Measurements from ENCODE around the gene PPIA. TPM values are rescaled to one million over a fixed set of nuclear protein-coding genes. Genes with fewer than 3 reads are reported as not detected.

PPIA gene
- total RNA-seq (2012; rRNA removed): 2,277 and 2,526 TPM in 2 replicates

GRCh38 chr7:44796504-44797328 lies at the start of gene PPIA:
PPIA (plus strand) TSS chr7:44796681; CDS start chr7:44796725, 44 bp downstream.
- H3K9ac ChIP-seq (ENCODE audit: low read depth, low read length): peak within 1 kb of the TSS; percentile 100
- no peaks in the 10 kb centered on the region for H3K27me3 ChIP-seq (ENCODE audit: control insufficient read depth, insufficient read depth, low read length)
- H3K4me2 ChIP-seq (ENCODE audit: low read length): peak within 1 kb of the TSS; percentile 99
- H3K9me3 ChIP-seq (replicated peaks; ENCODE audit: low read length): no peaks in the 10 kb centered on the region
- peak within 1 kb of the TSS; percentile 85 for H3K4me3 ChIP-seq (ENCODE audit: low read length)
- H3K4me1 ChIP-seq (ENCODE audit: control insufficient read depth, insufficient read depth, low read length): peaks cover 21% of the 10 kb centered on the region
- H3K36me3 ChIP-seq (ENCODE audit: insufficient read depth, low read length): peaks cover 32% of the 10 kb centered on the region

- peak within 1 kb of the TSS; percentile 93 for H3K4me2 ChIP-seq (ENCODE audit: low read length)
- H3K4me3 ChIP-seq (ENCODE audit: low read length): peak within 1 kb of the TSS; percentile 83
- H3K9me3 ChIP-seq (replicated peaks; ENCODE audit: low read length): no peaks in the 10 kb centered on the region
- peak within 1 kb of the TSS; percentile 90 for H3K9ac ChIP-seq (ENCODE audit: low read depth, low read length)
- peaks cover 6% of the 10 kb centered on the region for H3K36me3 ChIP-seq (ENCODE audit: insufficient read depth, low read length)
- H3K4me1 ChIP-seq (ENCODE audit: control insufficient read depth, insufficient read depth, low read length): peaks cover 17% of the 10 kb centered on the region
- no peaks in the 10 kb centered on the region for H3K27me3 ChIP-seq (ENCODE audit: control insufficient read depth, insufficient read depth, low read length)
These were observed 48.2 kb upstream of the PPIA start, which contains the start of gene ZMIZ2 for GRCh38 chr7:44748045-44748947. ZMIZ2 (plus strand) TSS chr7:44748847; CDS start chr7:44756250, 7,403 bp downstream.

GRCh38 chr7:44748948-44749731 lies 47.3 kb upstream of the PPIA start:
- Histone ChIP-seq H3K9me3 (replicated peaks; ENCODE audit: low read length) (no peaks in the 10 kb centered on the region), H3K4me3 (ENCODE audit: low read length) (peak overlapping the region; percentile 83), H3K27me3 (ENCODE audit: control insufficient read depth, insufficient read depth, low read length) (no peaks in the 10 kb centered on the region), H3K4me1 (ENCODE audit: control insufficient read depth, insufficient read depth, low read length) (peaks cover 17% of the 10 kb centered on the region), H3K4me2 (ENCODE audit: low read length) (peak overlapping the region; percentile 93), H3K9ac (ENCODE audit: low read depth, low read length) (peak overlapping the region; percentile 90), H3K36me3 (ENCODE audit: insufficient read depth, low read length) (peaks cover 6% of the 10 kb centered on the region)

- Histone ChIP-seq H3K4me1 (ENCODE audit: control insufficient read depth, insufficient read depth, low read length) (peaks cover 17% of the 10 kb centered on the region), H3K9ac (ENCODE audit: low read depth, low read length) (no peak overlapping the region), H3K4me2 (ENCODE audit: low read length) (peak overlapping the region; percentile 93), H3K27me3 (ENCODE audit: control insufficient read depth, insufficient read depth, low read length) (no peaks in the 10 kb centered on the region), H3K4me3 (ENCODE audit: low read length) (peak overlapping the region; percentile 83), H3K9me3 (replicated peaks; ENCODE audit: low read length) (no peaks in the 10 kb centered on the region), H3K36me3 (ENCODE audit: insufficient read depth, low read length) (peaks cover 6% of the 10 kb centered on the region)
These were observed 46.5 kb upstream of the PPIA start for GRCh38 chr7:44749992-44750391.

- Histone ChIP-seq H3K4me3 (ENCODE audit: low read length) (no peak overlapping the region), H3K27me3 (ENCODE audit: control insufficient read depth, insufficient read depth, low read length) (no peaks in the 10 kb centered on the region), H3K4me1 (ENCODE audit: control insufficient read depth, insufficient read depth, low read length) (peaks cover 18% of the 10 kb centered on the region), H3K36me3 (ENCODE audit: insufficient read depth, low read length) (peaks cover 6% of the 10 kb centered on the region), H3K9ac (ENCODE audit: low read depth, low read length) (no peak overlapping the region), H3K9me3 (replicated peaks; ENCODE audit: low read length) (no peaks in the 10 kb centered on the region), H3K4me2 (ENCODE audit: low read length) (peak overlapping the region; percentile 93)
These were observed 46.1 kb upstream of the PPIA start for GRCh38 chr7:44750424-44750823.

DNA sequence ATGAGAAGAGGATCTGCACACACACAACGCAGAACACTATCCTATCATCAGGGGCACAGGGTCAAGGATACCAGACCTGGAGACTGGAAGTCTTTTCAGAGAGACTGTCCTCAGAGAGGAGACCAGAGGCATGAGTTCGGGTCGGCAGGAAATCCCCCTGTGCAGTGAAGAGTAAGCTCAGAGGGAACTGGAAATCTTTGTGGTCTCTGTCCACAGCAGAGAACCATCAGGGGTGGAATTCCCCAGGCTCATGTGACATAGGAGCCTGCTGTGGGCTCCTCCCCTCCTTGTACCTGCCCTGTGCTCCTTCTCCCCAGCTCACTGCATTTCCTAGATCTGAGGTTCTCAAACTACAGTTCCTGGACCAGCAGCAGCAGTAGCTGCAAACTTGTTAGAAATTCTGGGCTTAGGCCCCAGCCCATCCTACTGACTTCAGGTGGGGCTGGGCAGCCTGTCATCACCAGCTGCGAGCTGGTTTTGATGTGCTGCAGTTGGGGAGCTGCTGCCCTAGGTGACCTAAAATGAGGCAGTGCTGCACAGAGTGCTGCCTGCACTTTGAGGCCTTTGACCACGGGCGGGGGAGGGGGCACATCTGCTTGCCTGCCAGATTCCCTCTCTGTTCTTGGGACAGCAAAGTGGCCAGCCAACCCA lies 45.4 kb upstream of the PPIA start:
- Histone ChIP-seq H3K4me2 (ENCODE audit: low read length) (no peak overlapping the region), H3K36me3 (ENCODE audit: insufficient read depth, low read length) (peaks cover 6% of the 10 kb centered on the region), H3K27me3 (ENCODE audit: control insufficient read depth, insufficient read depth, low read length) (no peaks in the 10 kb centered on the region), H3K9me3 (replicated peaks; ENCODE audit: low read length) (no peaks in the 10 kb centered on the region), H3K4me1 (ENCODE audit: control insufficient read depth, insufficient read depth, low read length) (peaks cover 24% of the 10 kb centered on the region), H3K4me3 (ENCODE audit: low read length) (no peak overlapping the region), H3K9ac (ENCODE audit: low read depth, low read length) (no peak overlapping the region)

DNA sequence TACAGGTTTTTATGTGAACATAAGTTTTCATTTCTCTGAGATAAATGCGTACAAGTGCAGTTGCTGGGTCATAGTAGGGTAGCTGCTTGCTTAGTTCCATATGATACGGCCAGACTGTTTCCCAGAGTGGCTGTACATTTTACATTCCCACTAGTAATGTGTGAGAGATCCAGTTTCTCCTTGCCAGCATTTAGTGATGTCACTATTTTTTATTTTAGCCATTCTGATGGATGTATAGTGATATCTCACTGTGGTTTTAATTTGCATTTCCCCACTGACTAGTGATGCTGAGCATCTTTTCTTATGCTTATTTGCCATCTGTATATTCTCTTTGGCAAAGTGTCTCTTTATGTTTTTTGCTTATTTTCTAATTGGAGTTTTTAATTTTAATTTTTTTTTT lies 43.7 kb upstream of the PPIA start:
- no peak overlapping the region for H3K4me3 ChIP-seq (ENCODE audit: low read length)
- peaks cover 24% of the 10 kb centered on the region for H3K4me1 ChIP-seq (ENCODE audit: control insufficient read depth, insufficient read depth, low read length)
- H3K27me3 ChIP-seq (ENCODE audit: control insufficient read depth, insufficient read depth, low read length): no peaks in the 10 kb centered on the region
- H3K9me3 ChIP-seq (replicated peaks; ENCODE audit: low read length): no peaks in the 10 kb centered on the region
- peaks cover 20% of the 10 kb centered on the region for H3K36me3 ChIP-seq (ENCODE audit: insufficient read depth, low read length)
- no peak overlapping the region for H3K9ac ChIP-seq (ENCODE audit: low read depth, low read length)
- no peak overlapping the region for H3K4me2 ChIP-seq (ENCODE audit: low read length)

DNA sequence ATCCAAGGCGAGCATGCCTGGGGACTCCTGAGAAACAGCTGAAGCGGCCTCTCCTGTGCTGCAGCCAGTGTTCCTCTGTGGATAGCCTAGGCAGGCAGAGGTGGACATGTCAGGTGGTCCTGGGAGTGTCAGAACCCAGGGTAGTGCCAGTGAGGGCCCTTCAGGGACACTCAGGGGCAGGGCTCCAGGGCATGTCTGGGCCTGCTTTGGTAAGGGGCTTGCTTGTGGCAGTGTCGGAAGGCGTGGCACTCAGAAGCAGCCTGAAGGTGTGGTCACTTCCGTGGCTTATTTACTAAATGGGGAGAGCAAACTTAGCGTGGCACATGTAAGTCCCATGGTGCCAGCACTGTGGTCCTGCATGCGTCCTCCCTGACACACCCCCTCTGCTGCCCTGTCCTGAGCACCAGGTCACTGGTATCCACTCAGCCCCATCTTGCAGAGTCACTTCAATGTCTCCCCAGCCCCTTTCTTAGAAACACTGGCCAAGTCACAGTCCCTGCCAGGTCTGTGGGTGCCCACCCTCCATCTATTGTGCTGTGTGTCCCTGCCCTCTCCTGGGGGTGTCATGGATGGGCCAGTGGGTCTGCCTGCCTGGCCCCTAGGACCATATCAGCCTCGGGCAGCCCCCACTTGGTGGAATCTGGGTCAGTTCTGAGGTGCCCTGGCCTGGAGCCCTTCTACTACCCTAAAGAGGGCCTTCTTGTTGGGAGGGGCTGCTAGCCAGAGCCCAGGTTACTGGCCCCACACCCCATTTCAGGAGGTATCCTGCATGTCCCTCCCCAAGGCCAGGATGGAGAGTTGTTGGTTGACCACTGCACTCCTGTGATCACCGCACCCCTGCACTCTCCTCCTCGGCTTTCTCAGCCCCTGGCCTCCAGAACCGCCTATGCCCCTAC lies 41.4 kb upstream of the PPIA start:
- Histone ChIP-seq H3K36me3 (ENCODE audit: insufficient read depth, low read length) (peaks cover 25% of the 10 kb centered on the region), H3K9ac (ENCODE audit: low read depth, low read length) (peak overlapping the region; percentile 4), H3K4me2 (ENCODE audit: low read length) (no peak overlapping the region), H3K9me3 (replicated peaks; ENCODE audit: low read length) (no peaks in the 10 kb centered on the region), H3K27me3 (ENCODE audit: control insufficient read depth, insufficient read depth, low read length) (no peaks in the 10 kb centered on the region), H3K4me3 (ENCODE audit: low read length) (no peak overlapping the region), H3K4me1 (ENCODE audit: control insufficient read depth, insufficient read depth, low read length) (peaks cover 13% of the 10 kb centered on the region)

DNA sequence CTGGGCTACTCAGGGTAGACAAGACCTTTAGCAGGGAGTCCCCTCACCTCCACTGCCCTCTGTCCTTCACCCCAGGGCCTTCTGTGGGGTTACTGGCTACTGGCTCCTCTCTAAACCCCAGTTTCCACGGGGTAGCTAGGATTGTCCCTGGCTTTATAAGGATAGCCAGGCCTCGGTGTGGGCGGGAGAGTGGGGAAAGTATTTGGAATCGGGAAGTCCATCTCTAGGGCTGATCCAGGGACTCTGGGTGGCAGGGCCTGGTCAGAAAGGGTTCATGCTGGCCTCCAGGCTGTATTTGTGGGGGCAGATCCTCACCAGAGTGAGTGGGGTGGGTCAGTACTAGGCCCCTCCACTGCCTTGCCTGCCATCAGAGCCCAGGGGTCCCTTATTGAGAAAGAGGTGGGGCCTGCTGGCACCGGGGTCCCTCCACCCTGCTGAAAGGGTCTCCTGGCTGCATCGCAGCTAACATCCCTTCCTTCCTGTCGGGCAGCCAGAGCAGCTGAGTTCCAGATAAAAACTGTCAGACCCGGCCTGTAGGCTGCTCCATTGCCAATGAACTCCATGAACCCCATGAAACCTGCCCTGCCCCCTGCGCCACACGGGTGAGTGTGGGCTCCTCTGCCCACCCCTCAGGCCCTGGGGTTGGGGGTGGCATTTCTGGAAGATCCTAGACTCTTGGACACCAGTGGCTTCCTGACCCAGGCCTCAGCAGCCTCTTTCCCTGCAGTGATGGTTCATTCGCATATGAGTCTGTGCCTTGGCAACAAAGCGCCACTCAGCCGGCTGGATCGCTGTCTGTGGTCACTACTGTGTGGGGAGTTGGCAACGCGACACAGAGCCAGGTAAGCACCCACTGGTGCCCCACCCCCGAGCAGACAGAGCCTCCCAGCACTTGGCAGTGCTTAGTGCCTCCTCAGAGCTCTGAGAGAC lies 40.5 kb upstream of the PPIA start:
- H3K9me3 ChIP-seq (replicated peaks; ENCODE audit: low read length): no peaks in the 10 kb centered on the region
- H3K4me3 ChIP-seq (ENCODE audit: low read length): no peak overlapping the region
- H3K27me3 ChIP-seq (ENCODE audit: control insufficient read depth, insufficient read depth, low read length): no peaks in the 10 kb centered on the region
- H3K4me1 ChIP-seq (ENCODE audit: control insufficient read depth, insufficient read depth, low read length): peaks cover 10% of the 10 kb centered on the region
- peaks cover 27% of the 10 kb centered on the region for H3K36me3 ChIP-seq (ENCODE audit: insufficient read depth, low read length)
- no peak overlapping the region for H3K4me2 ChIP-seq (ENCODE audit: low read length)
- peak overlapping the region; percentile 4 for H3K9ac ChIP-seq (ENCODE audit: low read depth, low read length)
